ENCODE measurements around the gene CUL1.

Gene CUL1

DNA sequence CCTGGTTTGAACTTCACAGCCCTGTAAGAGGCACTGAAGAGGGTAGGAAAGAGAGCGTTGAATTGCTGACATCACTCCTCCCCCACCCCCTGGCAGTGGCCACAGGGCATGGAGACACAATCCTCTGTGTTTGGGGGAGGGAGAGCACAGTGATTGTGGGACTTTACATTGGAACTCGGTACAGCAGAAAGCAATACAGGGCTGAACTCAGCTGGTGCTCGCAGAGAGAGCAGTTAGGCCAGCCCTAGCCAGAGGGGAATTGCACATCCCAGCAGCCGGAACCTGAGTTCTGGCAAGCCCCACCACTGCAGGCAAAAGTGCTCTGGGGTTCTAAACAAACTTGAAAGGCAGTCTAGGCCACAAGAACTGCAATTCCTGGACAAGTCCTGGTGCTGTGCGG lies 24.0 kb upstream of the CUL1 start:
- Histone ChIP-seq H3K27ac (ENCODE audit: low read depth, low read length) (no peak overlapping the region), H4K20me1 (ENCODE audit: control insufficient read depth, insufficient read depth, low read depth, low read length) (no peaks in the 10 kb centered on the region), H3K27me3 (ENCODE audit: control insufficient read depth, low read length) (0 out of 2 replicates have a peak, but pooled peaks cover 9% of the 10 kb centered on the region), H3K4me3 (ENCODE audit: low read length) (no peak overlapping the region), H3F3A (ENCODE audit: control insufficient read depth, insufficient read depth) (no peaks in the 10 kb centered on the region), H3K4me1 (ENCODE audit: control insufficient read depth, low read length) (no peaks in the 10 kb centered on the region), H3K9me2 (replicated peaks; ENCODE audit: control insufficient read depth, low read length) (no peaks in the 10 kb centered on the region), H3K4me2 (ENCODE audit: low read length) (no peak overlapping the region), H3K36me3 (ENCODE audit: control insufficient read depth, low read length) (no peaks in the 10 kb centered on the region), H3K79me2 (ENCODE audit: control insufficient read depth, low read length) (no peaks in the 10 kb centered on the region), H3K9me3 (ENCODE audit: control insufficient read depth, insufficient read depth, low read length) (peaks cover 3% of the 10 kb centered on the region; the same call in 1 of the 2 replicates)
- TF ChIP-seq EZH2phosphoT487 (IDR thresholded peaks at IDR 0.05; ENCODE audit: borderline replicate concordance, low read length) = no peak
- TF ChIP-seq, protein P1, sequence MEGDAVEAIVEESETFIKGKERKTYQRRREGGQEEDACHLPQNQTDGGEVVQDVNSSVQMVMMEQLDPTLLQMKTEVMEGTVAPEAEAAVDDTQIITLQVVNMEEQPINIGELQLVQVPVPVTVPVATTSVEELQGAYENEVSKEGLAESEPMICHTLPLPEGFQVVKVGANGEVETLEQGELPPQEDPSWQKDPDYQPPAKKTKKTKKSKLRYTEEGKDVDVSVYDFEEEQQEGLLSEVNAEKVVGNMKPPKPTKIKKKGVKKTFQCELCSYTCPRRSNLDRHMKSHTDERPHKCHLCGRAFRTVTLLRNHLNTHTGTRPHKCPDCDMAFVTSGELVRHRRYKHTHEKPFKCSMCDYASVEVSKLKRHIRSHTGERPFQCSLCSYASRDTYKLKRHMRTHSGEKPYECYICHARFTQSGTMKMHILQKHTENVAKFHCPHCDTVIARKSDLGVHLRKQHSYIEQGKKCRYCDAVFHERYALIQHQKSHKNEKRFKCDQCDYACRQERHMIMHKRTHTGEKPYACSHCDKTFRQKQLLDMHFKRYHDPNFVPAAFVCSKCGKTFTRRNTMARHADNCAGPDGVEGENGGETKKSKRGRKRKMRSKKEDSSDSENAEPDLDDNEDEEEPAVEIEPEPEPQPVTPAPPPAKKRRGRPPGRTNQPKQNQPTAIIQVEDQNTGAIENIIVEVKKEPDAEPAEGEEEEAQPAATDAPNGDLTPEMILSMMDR (IDR thresholded peaks at IDR 0.05; ENCODE audit: low read depth, low read length, poor library complexity, severe bottlenecking) = no peak

DNA sequence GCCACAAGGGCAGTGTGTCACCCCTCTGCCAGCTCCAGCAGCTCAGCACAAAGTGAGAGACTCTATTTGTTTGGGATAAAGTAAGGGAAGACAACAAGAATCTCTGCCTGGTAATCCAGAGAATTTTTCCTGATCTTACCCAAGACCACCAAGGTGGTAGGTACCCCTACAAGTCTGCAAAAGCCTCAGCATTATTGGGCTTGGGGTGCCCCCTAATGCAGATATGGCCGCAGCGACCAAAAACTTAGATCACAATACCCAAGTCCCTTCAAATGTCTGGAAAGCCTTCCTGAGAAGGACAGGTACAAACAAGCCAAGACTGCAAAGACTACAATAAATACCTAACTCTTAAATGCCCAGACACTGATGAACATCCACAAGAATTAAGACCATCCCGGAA lies 22.4 kb upstream of the CUL1 start:
- H4K20me1 ChIP-seq (ENCODE audit: control insufficient read depth, insufficient read depth, low read depth, low read length) = no peaks in the 10 kb centered on the region
- H3K9me3 ChIP-seq (ENCODE audit: control insufficient read depth, insufficient read depth, low read length) = peaks cover 3% of the 10 kb centered on the region; the same call in 1 of the 2 replicates
- H3K79me2 ChIP-seq (ENCODE audit: control insufficient read depth, low read length) = no peaks in the 10 kb centered on the region
- H3K4me2 ChIP-seq (ENCODE audit: low read length) = no peak overlapping the region
- H3K27ac ChIP-seq (ENCODE audit: low read depth, low read length) = no peak overlapping the region
- H3K4me1 ChIP-seq (ENCODE audit: control insufficient read depth, low read length) = no peaks in the 10 kb centered on the region
- no peak for TF ChIP-seq EZH2phosphoT487 (IDR thresholded peaks at IDR 0.05; ENCODE audit: borderline replicate concordance, low read length)
- TF ChIP-seq, protein P1 (IDR thresholded peaks at IDR 0.05; ENCODE audit: low read depth, low read length, poor library complexity, severe bottlenecking) = no peak
- H3K27me3 ChIP-seq (ENCODE audit: control insufficient read depth, low read length) = 0 out of 2 replicates have a peak, but pooled peaks cover 9% of the 10 kb centered on the region
- no peak overlapping the region for H3K4me3 ChIP-seq (ENCODE audit: low read length)
- H3F3A ChIP-seq (ENCODE audit: control insufficient read depth, insufficient read depth) = no peaks in the 10 kb centered on the region
- no peaks in the 10 kb centered on the region for H3K9me2 ChIP-seq (replicated peaks; ENCODE audit: control insufficient read depth, low read length)
- H3K36me3 ChIP-seq (ENCODE audit: control insufficient read depth, low read length) = no peaks in the 10 kb centered on the region

DNA sequence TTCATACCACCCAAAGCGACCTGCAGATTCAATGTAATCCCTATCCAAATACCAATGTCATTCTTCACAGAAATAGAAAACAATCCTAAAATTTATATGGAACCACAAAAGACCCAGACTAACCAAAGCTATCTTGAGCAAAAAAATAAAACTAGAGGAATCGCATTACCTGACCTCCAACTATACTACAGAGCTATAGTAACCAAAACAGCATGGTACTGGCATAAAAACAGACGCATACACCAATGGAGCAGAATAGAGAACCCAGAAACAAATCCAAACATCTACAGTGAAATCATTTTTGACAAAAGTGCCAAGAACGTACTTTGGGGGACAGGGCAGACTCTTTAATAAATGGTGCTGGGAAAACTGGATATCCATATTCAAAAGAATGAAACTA lies 16.9 kb upstream of the CUL1 start:
- no peak overlapping the region for H3K4me2 ChIP-seq (ENCODE audit: low read length)
- H3F3A ChIP-seq (ENCODE audit: control insufficient read depth, insufficient read depth) = no peaks in the 10 kb centered on the region
- no peak overlapping the region for H3K27ac ChIP-seq (ENCODE audit: low read depth, low read length)
- no peaks in the 10 kb centered on the region for H3K4me1 ChIP-seq (ENCODE audit: control insufficient read depth, low read length)
- H3K4me3 ChIP-seq (ENCODE audit: low read length) = no peak overlapping the region
- no peaks in the 10 kb centered on the region for H3K36me3 ChIP-seq (ENCODE audit: control insufficient read depth, low read length)
- peaks cover 4% of the 10 kb centered on the region for H3K9me3 ChIP-seq (ENCODE audit: control insufficient read depth, insufficient read depth, low read length)
- 0 out of 2 replicates have a peak, but pooled peaks cover 3% of the 10 kb centered on the region for H4K20me1 ChIP-seq (ENCODE audit: control insufficient read depth, insufficient read depth, low read depth, low read length)
- peaks cover 16% of the 10 kb centered on the region for H3K27me3 ChIP-seq (ENCODE audit: control insufficient read depth, low read length)
- H3K9me2 ChIP-seq (replicated peaks; ENCODE audit: control insufficient read depth, low read length) = no peaks in the 10 kb centered on the region
- TF ChIP-seq, protein P1 (IDR thresholded peaks at IDR 0.05; ENCODE audit: low read depth, low read length, poor library complexity, severe bottlenecking) = no peak
- TF ChIP-seq EZH2phosphoT487 (IDR thresholded peaks at IDR 0.05; ENCODE audit: borderline replicate concordance, low read length) = no peak
- H3K79me2 ChIP-seq (ENCODE audit: control insufficient read depth, low read length) = no peaks in the 10 kb centered on the region
